Aorta (tissue), 5 donors: ENCODE data around the gene TSPAN4. TPM values are rescaled to one million over a fixed set of nuclear protein-coding genes. Genes with fewer than 3 reads are reported as not detected.

ENCODE experiments used
- ATAC-seq: fragments of 200-7000 bp; cut with Tn5 transposase; one replicate; pipeline ENCODE4 v1.9.1; 2022; ENCODE audit warnings: moderate library complexity; ENCODE audit not compliant: low FRiP score
- DNase-seq, 2 donors: peaks; one replicate each; pipeline ENCODE4 v3.0.0-alpha.2; 2020
- H3K27ac ChIP-seq, 2 donors: one replicate each; pipeline ENCODE4 v1.5.1; 2013; ENCODE audit warnings: low read length in 2 of 2, mild to moderate bottlenecking in 2 of 2, moderate library complexity in 2 of 2, control low read depth in 1 of 2, inconsistent platforms in 1 of 2, low read depth in 1 of 2
- H3K27me3 ChIP-seq, 2 donors: one replicate each; pipeline ENCODE4 v1.6.1; 2013; ENCODE audit warnings: control low read depth in 1 of 2, low read length in 1 of 2, mild to moderate bottlenecking in 1 of 2, moderate library complexity in 1 of 2; ENCODE audit not compliant: insufficient read depth in 2 of 2, control insufficient read depth in 1 of 2
- H3K36me3 ChIP-seq, 2 donors: one replicate each; pipeline ENCODE4 v1.6.1; 2013; ENCODE audit warnings: control low read depth in 1 of 2, low read length in 1 of 2, mild to moderate bottlenecking in 1 of 2; ENCODE audit not compliant: insufficient read depth in 2 of 2, control insufficient read depth in 1 of 2
- H3K4me1 ChIP-seq, 2 donors: one replicate each; pipeline ENCODE4 v1.6.1; 2013; ENCODE audit warnings: low read length in 2 of 2, control low read depth in 1 of 2, mild to moderate bottlenecking in 1 of 2, moderate library complexity in 1 of 2; ENCODE audit not compliant: insufficient read depth in 2 of 2, control insufficient read depth in 1 of 2
- H3K4me3 ChIP-seq, 2 donors: one replicate each; pipeline ENCODE4 v1.5.1; 2013; ENCODE audit warnings: low read length in 2 of 2, control low read depth in 1 of 2, mild to moderate bottlenecking in 1 of 2
- H3K9me3 ChIP-seq: one replicate; pipeline ENCODE4 v1.6.1; 2013; ENCODE audit warnings: mild to moderate bottlenecking, low read length; ENCODE audit not compliant: control insufficient read depth
- WGBS, 2 donors: extraction: QIAGEN DNeasy Blood & Tissue Kit; methylation state at CpG; one replicate each; pipeline ENCODE4 v1.1.7; 2013; 5-methylcytosine and 5-hydroxymethylcytosine counted together
- intact Hi-C, 2 donors: fragments of 100-400 bp; cut with DNase I; formaldehyde crosslinking; loops; one replicate each; pipeline versions ENCODE4 v1.14.2 to v1.15.0; 2022
- polyA plus RNA-seq, 2 donors: library from polyadenylated mRNA; stranded (reverse); fragments of 200-250 nt; gene quantifications; one replicate each; pipeline ENCODE4 v1.2.3, GENCODE V29; 2013
- total RNA-seq, 2 donors: library from RNA; stranded (reverse); fragmentation: NEBNext Ultra II Directional; extraction: Animal tissue kit (Norgen Biotek cat#: 25700); gene quantifications; one replicate each; pipeline ENCODE4 v1.2.1, GENCODE V29; 2021
- donor health status: healthy with polysubstance abuse.
- donor health status: Bipolar disorder and iron deficiency.
- donor health status: DM: no; HTN: no; CAD: no.
- donor health status: DM: no; HTN: no; CAD: no.
- donor health status: DM: yes; HTN: yes; CAD: no.

TSPAN4 gene
- total and polyA plus RNA-seq, 4 donors: 28.4 to 95.1 (median 61.0) TPM

DNA sequence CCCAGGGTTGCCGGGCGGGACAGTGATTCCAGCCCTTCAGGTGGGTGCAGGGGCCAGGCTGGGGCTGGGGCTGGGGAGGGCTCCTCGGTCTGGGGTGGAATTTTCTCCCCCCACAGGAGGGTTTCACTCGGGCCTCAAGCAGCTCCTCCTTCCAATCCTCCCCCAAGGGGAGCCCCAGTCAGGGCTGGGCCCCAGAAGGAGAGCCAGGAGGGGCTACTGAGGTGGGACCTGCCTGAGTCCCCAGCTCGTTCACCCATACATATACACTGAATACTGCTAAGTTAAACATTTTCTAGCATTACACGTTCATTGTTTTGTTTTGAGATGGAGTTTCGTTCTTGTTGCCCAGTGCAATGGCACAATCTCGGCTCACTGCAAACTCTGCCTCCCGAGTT, 16.4 kb upstream of the TSPAN4 start:
- no peak overlapping the region for H3K4me3 ChIP-seq
- no peak for ATAC-seq
- DNase-seq: no peak
- intact Hi-C loops: no loop called here
- H3K27ac ChIP-seq: no peak overlapping the region
- 80 to 93% methylated on average over 9 of the region's 9 CpGs for WGBS, 2 donors
- H3K27me3 ChIP-seq: no peaks in the 10 kb centered on the region
- no peaks in the 10 kb centered on the region for H3K9me3 ChIP-seq
- H3K36me3 ChIP-seq: peaks cover 0 to 6% of the 10 kb centered on the region in 2 donors
- H3K4me1 ChIP-seq: no peaks in the 10 kb centered on the region

DNA sequence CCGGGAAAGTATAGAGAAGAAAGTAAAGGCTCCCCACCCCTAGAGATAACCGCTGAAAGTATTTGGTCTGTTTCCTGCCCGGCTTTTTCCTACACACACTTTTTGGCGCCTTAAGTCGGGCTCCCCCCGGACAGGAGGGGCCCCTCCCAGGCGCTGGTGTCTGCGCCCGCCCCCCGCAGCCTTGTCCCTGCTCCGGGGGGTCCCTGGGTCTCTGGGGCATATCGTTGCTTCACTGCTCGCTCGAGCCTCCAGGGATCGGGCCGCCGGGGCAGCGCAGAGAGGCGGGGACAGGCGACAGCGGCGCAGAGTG, 15.9 kb upstream of the TSPAN4 start:
- 1 to 2% methylated on average over 22 of the region's 22 CpGs for WGBS, 2 donors
- intact Hi-C loops: no loop called here
- ATAC-seq (no peak), DNase-seq (no peak)
- H3K36me3 ChIP-seq: peaks cover 0 to 6% of the 10 kb centered on the region in 2 donors
- no peak overlapping the region for H3K27ac ChIP-seq
- no peak overlapping the region for H3K4me3 ChIP-seq
- H3K27me3 ChIP-seq: no peaks in the 10 kb centered on the region
- no peaks in the 10 kb centered on the region for H3K9me3 ChIP-seq
- no peaks in the 10 kb centered on the region for H3K4me1 ChIP-seq

DNA sequence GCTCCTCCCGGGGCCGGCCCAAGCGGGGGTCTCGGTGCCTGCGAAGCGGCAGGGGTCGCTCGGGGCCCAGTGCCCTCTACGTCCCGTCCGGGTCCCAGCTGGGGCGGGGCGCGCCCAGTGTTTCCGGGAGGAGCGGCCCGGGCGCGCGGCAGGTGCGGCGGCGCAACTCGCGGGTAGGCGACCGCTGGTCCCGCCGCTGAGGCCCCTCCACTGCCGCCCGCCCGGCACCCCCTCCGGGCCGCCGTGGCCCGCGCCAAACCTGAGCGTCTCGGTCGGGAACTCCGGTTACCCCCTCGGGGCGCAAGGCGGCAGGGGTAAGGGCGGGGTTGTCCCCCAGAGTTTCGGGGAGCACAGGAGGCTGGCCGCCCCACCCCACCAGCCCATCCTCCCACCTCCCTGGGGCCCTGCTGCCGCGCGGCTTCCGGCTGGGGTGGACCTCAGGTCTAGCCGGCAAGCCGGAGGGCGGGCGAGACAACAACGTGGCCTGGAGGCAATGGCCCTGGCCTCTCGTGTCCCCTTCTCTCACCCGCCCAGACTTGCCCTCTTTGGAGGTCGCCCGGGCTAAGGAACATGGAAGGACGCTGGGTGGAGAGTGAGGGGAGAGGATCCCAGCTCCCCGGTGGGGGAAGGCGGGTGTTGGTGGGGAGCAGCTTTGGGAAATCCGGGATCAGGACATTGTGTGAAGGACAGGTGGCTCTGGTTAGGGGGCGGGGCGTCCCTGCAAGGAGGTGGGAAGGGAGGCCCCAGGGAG, 15.3 kb upstream of the TSPAN4 start:
- no peak for ATAC-seq
- intact Hi-C loops: no loop called here
- Histone ChIP-seq H3K27me3 (no peaks in the 10 kb centered on the region), H3K36me3 (peaks cover 0 to 6% of the 10 kb centered on the region in 2 donors), H3K9me3 (no peaks in the 10 kb centered on the region), H3K27ac (no peak overlapping the region), H3K4me1 (no peaks in the 10 kb centered on the region), H3K4me3 (no peak overlapping the region)
- no peak for DNase-seq
- WGBS, 2 donors: 10 to 12% methylated on average over 52 to 66 of the region's 66 CpGs

DNA sequence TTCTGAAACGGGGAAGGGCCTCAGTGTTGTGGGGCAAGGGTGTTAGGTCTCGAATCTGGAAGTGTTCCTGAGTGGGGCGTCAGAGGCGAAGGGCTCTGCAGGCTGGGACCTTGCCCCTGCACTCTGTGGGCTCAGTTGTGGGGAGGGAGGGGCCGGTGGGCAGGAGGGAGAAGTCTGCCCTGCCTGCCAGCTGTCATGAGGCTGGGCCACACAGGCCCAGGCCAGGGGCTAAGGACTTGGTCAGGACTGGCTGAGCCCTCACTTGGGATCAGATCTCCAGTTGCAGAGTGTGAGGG, 14.8 kb upstream of the TSPAN4 start, which contains the start of gene CRACR2B:
Gene CRACR2B, plus strand, starts transcription at position 23 of the 296 bp plus-strand sequence. CDS start 689 bp downstream, outside the sequence.
- ATAC-seq: no peak
- Histone ChIP-seq H3K4me1 (no peaks in the 10 kb centered on the region), H3K9me3 (no peaks in the 10 kb centered on the region), H3K36me3 (peaks cover 0 to 6% of the 10 kb centered on the region in 2 donors), H3K27ac (no peak within 1 kb of the TSS), H3K4me3 (no peak within 1 kb of the TSS), H3K27me3 (no peaks in the 10 kb centered on the region)
- DNase-seq: no peak
- intact Hi-C loops: no loop called here
- WGBS, 2 donors: 77 to 78% methylated on average over 5 of the region's 5 CpGs

DNA sequence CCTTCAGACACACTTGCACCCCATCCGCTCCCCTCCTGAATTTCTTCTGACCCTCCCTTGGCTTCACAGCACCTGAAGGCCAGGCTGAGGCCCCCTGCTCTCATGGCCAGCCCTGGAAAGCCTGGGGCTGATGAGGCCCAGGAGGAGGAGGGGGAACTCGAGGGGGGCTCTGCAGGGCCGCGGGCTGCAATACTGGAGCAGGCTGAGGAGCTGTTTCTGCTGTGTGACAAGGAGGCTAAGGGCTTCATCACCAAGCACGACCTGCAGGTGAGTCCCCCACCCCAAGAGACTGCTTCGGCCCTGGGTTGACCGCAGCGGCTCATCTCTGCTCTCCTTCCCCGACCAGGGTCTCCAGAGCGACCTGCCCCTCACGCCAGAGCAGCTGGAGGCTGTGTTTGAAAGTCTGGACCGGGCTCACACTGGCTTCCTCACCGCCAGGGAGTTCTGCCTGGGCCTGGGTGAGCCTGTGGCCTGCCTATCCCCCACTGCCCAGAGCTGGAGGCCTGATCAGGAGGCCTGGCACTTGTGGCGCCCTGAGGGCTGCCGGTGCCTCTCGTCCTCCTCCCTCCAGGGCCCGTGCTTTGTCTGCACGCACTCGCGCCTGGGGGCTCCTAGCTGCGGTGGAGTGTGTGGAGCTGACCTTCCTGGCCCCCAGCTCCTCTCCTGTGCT, 14.0 kb upstream of the TSPAN4 start:
- Histone ChIP-seq H3K9me3 (no peaks in the 10 kb centered on the region), H3K27me3 (no peaks in the 10 kb centered on the region), H3K4me1 (no peaks in the 10 kb centered on the region), H3K36me3 (peaks cover 0 to 6% of the 10 kb centered on the region in 2 donors), H3K27ac (no peak overlapping the region), H3K4me3 (no peak overlapping the region)
- DNase-seq (no peak), ATAC-seq (no peak)
- intact Hi-C loops: no loop called here
- WGBS, 2 donors: 74 to 77% methylated on average over 21 of the region's 21 CpGs

DNA sequence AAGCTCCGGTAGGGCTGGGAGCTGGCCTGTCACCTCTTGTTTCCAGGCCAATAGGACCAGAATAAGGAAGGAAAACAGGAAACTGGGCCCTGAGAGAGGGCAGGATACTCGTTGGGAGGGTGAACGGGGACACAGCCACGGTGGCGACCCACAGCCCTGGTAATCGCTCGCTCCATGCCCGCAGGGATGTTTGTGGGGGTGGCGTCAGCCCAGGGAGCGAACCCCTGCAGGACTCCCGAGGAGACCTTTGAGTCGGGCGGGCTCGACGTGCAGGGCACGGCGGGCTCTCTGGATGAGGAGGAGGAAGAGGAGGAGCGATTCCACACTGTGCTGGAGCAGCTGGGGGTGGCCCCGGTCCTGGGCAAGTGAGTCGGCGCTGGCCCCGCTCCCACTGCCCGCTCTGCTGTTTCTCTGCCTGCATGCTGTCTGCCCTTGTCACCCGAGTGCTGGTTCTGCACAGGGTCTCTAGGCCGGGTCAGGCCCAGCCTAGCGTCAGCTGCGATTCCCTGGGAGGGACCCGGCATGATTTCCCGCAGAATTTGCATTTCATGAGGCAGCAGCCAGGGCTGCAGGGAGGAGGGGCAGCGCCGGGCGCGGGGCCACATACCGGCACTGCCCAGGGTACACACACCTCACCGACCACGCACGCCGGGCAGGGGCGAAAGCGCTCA, 13.3 kb upstream of the TSPAN4 start:
- WGBS, 2 donors: 9 to 14% methylated on average over 40 of the region's 40 CpGs
- peak in 1 of 2 donors; percentile 78 for DNase-seq
- no peaks in the 10 kb centered on the region for H3K4me1 ChIP-seq

DNA sequence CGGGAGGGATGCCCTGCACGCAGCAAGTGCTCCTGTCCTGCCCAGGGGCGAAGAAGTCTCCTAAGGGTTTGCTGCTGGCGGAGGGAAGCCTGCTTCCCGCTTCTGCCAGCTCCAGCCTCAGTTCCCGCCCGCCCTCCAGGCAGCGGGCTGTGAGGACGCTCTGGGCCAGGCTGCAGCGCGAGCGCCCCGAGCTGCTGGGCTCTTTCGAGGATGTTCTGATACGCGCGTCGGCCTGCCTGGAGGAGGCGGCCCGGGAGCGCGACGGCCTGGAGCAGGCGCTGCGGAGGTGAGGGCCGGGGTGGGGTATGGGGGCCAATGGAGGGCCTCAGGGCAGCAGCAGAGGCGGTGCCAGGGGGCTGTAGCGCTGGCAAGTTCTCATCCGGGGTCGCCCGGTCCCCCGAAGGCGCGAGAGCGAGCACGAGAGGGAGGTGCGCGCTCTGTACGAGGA, 12.8 kb upstream of the TSPAN4 start:
- ATAC-seq: peak; percentile 0
- peaks cover 0 to 3% of the 10 kb centered on the region in 2 donors for H3K36me3 ChIP-seq
- no peak for DNase-seq
- no peak overlapping the region for H3K27ac ChIP-seq
- H3K27me3 ChIP-seq: no peaks in the 10 kb centered on the region
- 2% methylated on average over 29 to 39 of the region's 39 CpGs for WGBS, 2 donors
- no peaks in the 10 kb centered on the region for H3K9me3 ChIP-seq
- H3K4me3 ChIP-seq: no peak overlapping the region
- intact Hi-C loops: no loop called here
- H3K4me1 ChIP-seq: no peaks in the 10 kb centered on the region

More for the DNA sequence above, 13.3 kb upstream of the TSPAN4 start:
- Histone ChIP-seq H3K9me3 (no peaks in the 10 kb centered on the region), H3K4me3 (no peak overlapping the region), H3K36me3 (peaks cover 0 to 5% of the 10 kb centered on the region in 2 donors), H3K27me3 (no peaks in the 10 kb centered on the region), H3K27ac (no peak overlapping the region)
- intact Hi-C loops: no loop called here
- peak; percentile 23 for ATAC-seq

DNA sequence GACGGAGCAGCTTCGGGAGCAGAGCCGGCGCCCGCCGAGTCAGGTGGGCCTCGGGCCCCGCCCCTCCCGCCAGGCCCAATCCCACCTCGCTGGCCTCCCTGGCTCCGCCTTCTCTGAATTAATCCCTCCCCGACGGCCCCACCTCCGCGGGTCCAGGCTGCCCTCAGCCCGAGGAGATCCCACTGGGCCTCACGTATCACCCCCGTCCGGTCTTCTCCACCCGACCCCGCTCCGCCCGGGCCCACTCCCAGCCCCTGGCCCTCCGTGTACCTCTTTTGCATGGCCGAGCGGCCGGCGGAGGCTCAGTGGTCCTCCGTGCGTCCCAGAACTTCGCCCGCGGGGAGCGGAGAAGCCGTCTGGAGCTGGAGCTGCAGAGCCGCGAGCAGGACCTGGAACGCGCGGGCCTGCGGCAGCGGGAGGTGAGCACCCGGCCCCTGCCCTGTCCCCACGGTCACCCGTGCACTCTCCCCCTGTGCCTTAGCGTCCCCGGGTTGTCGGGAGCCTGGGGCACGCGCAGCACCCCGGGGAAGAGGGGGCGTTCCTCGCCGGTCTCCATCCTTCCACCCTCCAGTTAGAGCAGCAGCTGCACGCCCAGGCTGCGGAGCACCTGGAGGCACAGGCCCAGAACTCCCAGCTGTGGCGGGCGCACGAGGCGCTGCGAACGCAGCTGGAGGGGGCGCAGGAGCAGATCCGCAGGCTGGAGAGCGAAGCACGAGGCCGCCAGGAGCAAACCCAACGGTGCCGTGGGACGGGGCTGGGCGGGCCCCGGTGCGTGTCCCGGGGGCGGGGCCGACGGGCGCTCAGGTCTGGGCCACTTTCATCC, 12.1 kb upstream of the TSPAN4 start:
- Histone ChIP-seq H3K4me1 (no peaks in the 10 kb centered on the region), H3K9me3 (no peaks in the 10 kb centered on the region), H3K4me3 (no peak overlapping the region), H3K27me3 (no peaks in the 10 kb centered on the region), H3K27ac (no peak overlapping the region), H3K36me3 (no peaks in the 10 kb centered on the region)
- intact Hi-C loops: no loop called here
- 4 to 7% methylated on average over 63 to 78 of the region's 78 CpGs for WGBS, 2 donors
- ATAC-seq: peak; percentile 71
- peak; percentile 88 to 91 for DNase-seq
